Measurements from ENCODE around the gene SEL1L3.
"Not testable (repeated sequence)": the region's sequence is repeated elsewhere in the genome, so short reads cannot be mapped to it uniquely, and the experiment has no call there.

The SEL1L3 gene

GRCh38 chr4:25862411-25863346 lies at the start of gene SEL1L3:
Gene SEL1L3 (minus strand): TSS chr4:25862988. CDS start chr4:25862836, 152 bp downstream.
- in situ Hi-C loops (cut with HindIII; ENCODE audit: low sequenced_read_pairs): loop anchor here (5.0 to 10.0 kb wide), 2 partner anchors 60 to 62 kb away; no protein-coding TSS in a partner anchor

- in situ Hi-C loops (cut with HindIII; ENCODE audit: low sequenced_read_pairs): no loop called here
Observed at GRCh38 chr4:25911356-25911755, 48.6 kb upstream of the SEL1L3 start.

GRCh38 chr4:25908491-25908901 lies 45.7 kb upstream of the SEL1L3 start:
- in situ Hi-C loops (cut with HindIII; ENCODE audit: low sequenced_read_pairs): no loop called here

DNA sequence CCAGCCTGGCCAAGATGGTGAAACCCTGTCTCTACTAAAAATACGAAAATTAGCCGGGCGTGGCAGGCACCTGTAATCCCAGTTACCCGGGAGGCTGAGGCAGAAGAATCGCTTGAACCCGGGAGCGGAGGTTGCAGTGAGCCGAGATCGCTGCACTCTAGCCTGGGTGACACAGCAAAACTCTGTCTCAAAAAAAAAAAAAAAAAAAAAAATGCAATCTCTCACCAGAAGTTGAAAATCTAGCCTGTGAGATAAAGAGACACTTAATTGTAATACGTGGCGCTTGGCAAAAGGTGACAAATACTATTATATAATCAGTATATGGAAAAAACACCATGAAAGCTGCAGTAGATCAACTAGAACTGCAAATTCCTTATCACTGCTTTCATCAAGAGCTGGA lies 43.3 kb upstream of the SEL1L3 start:
- in situ Hi-C loops (cut with HindIII; ENCODE audit: low sequenced_read_pairs): not testable (repeated sequence)

- in situ Hi-C loops (cut with HindIII; ENCODE audit: low sequenced_read_pairs): no loop called here
Observed at GRCh38 chr4:25905371-25905770, 42.6 kb upstream of the SEL1L3 start.

- in situ Hi-C loops (cut with HindIII; ENCODE audit: low sequenced_read_pairs): no loop called here
Observed at GRCh38 chr4:25904748-25905082, 41.9 kb upstream of the SEL1L3 start.

DNA sequence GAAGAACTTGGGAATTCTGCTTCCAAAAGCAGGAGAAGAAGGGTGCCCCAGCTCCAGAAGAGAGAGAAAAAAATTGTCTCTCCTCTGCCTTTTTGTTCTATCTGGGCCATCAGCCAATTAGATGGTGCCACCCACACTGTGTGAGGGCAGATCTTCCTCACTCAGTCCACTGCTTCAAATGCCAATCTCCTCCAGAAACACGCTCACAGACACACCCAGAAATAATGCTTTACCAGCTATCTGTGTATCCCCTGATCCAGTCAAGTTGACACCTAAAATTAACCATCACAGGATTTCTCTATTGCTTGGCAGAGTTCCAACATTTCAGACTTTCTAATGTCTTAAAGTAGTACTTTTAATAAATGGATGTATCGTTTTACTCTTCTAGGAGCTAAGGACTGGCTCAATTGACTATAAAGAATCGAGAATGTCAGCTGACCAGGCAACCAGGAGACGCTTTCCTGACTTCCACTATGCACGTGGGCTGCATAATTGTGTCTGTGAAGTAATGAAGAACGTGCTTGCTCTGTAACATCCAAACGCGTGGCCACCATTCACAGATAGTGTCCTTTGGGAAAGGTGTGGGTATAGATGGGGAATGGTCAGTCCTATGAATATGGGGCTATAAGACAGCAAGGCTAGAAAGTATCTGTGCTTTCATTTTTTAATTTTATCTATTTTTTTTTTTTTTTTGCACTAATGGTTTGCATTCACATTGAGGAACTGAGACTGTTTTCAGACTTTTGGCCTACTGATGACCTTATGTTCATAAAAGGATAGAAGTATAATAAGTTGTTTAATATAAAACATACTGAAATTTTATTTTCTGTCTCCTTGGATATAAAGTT lies 41.3 kb upstream of the SEL1L3 start:
- in situ Hi-C loops (cut with HindIII; ENCODE audit: low sequenced_read_pairs): no loop called here

DNA sequence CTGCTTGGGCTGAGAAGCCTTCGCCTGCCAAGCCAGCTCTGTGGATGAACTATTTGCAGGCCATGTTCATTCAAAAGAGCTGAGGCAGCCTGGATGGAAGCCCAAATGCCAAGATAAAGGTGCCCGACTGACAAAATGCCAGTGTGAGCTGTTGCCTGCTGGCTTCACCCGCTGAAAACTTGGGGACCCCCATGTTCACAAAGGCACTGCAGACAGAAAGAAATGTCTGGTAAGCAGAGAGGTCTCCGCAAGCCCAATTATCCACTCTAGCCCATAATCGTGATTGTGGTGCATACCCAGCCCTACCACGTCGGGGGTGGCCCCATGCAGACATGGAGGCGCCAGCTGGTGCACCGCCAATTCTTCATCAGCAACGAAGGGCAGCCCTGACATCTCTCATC lies 38.2 kb upstream of the SEL1L3 start:
- in situ Hi-C loops (cut with HindIII; ENCODE audit: low sequenced_read_pairs): no loop called here

GRCh38 chr4:25900310-25900709 lies 37.5 kb upstream of the SEL1L3 start:
- in situ Hi-C loops (cut with HindIII; ENCODE audit: low sequenced_read_pairs): no loop called here

- in situ Hi-C loops (cut with HindIII; ENCODE audit: low sequenced_read_pairs): no loop called here
Observed at GRCh38 chr4:25896776-25897539, 34.2 kb upstream of the SEL1L3 start.

DNA sequence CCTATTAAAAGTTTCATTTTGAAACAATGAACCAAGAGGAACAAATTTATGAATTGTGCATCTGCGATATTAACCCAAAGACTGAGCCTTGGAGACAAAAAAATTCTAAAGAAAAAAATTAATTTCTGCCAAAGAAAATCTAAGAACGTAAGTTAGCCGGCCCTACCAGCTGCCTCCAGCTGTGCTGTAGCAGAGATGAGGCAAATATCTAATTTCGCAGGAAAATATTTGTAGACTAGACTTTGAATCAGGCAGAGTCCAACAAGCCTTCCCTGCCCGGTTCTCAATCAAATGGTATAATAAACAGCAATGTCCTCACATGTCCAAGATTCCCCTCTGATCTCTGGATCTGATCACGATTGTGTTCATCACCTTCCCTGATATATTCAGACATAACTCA lies 30.0 kb upstream of the SEL1L3 start:
- in situ Hi-C loops (cut with HindIII; ENCODE audit: low sequenced_read_pairs): no loop called here

DNA sequence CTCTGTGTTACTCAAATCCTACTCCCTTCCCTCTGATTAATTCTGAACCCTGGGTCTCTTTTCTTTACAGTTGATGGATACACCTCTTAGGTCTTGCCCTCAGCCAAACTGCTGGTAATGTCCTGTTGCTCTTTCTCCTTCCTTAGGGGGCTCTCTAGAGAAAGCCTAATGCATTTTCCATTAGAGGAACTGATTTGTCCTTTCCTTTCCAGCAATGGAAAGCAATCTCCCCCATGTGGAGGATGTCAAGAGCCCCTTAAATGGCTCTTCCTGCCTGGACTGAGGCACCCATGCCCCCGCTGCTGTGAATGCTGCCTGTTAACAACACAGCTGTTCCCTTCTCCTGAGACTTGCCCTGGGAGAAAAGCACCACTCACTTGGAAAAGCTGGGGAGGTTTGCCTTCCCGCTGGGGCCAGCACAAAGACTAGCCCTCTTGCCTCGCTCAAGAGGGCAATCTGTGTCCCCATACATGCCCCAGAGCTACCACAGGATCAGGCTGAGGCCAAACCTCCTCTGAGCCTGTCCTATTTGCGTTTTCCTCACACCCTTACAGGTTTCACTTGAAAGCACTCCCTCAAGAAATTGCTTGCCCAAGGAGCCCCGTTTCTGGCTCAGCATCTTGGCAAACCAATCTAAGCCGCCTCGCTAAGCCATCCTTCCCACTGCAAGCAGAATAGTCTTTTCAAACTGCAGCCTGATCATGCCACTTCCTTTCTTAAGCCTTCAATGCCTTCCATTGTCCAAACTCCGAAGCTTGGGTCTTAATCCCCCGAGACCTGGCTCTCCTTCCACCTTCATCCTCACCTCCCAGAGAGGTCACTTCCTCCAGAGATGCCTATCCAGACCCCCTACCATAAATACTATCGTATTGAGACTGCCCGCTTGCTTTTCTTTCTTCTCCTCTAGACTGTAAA lies 28.0 kb upstream of the SEL1L3 start:
- in situ Hi-C loops (cut with HindIII; ENCODE audit: low sequenced_read_pairs): no loop called here

- in situ Hi-C loops (cut with HindIII; ENCODE audit: low sequenced_read_pairs): no loop called here
Observed at GRCh38 chr4:25889589-25890503, 27.1 kb upstream of the SEL1L3 start.

DNA sequence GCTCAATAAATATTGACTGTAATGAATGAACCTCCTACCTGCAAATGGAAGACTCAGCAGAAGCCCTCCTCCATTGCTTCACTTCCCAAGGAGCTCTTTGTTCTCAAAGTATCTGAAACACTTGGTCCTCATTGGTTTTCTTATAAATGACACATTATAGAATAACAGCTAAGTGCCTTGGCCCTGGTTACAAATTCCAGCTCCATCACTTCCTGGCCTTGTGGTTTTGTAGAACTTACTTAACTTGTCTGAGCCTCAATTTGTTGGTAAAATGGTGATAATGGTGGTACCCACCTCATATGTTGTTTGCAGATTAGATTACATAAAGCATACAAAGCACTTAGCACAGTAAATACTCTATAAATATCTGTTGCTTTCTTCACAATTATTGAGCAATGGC lies 26.0 kb upstream of the SEL1L3 start:
- in situ Hi-C loops (cut with HindIII; ENCODE audit: low sequenced_read_pairs): no loop called here

DNA sequence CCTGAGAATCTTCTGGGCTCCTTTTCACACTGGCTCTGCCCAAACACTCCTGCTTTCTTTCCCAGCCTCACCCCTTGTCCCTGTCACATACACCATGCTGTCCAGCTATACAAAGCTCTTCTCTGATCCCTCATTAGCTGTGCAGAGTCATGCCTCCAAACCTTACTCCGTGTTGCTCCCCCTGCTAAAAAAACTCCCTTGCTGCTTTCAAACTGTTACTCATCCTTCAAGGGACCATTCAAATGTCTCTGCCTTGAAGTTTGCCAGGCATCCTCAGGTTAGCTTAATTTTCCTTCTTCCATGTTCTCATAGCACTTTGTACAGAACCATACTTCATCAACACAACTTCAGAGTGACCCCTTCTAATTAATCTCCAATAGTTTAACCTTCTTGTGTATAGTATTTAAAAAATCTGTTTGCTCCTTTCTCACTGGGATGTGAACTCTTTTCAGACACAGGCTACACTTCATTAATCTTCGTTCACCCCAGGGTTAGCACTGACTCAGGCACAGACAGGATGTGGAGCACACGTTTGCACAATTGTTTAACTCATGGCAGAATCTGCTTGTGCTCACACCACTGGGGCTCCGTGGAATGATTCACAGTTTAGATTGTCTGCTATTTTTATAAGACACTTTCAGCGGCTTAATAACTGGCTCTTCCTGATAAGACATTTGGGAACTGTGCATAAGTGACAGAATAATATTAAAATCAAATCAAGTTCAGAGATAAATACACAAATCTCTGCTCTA lies 21.4 kb upstream of the SEL1L3 start:
- in situ Hi-C loops (cut with HindIII; ENCODE audit: low sequenced_read_pairs): no loop called here

- in situ Hi-C loops (cut with HindIII; ENCODE audit: low sequenced_read_pairs): no loop called here
Observed at GRCh38 chr4:25883565-25883964, 20.8 kb upstream of the SEL1L3 start.

DNA sequence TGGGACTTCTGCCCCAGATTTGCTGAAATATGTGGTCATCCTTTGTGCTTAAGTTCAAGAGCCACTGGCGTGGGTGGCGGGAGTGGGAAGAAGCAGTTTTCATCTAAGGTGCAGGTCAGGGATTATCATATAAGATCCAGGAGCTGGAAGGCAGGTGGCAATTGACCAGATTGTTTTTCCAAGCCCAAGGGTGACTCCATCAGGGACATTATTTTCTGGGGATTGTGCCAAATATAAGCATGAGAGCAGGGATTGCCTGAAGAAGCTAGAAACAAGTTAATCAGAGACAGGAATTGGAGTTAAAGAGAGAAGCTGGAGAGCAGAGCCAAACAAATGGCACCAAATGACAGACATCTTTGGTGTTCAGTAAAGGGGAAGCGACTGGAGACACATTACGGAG lies 19.4 kb upstream of the SEL1L3 start:
- in situ Hi-C loops (cut with HindIII; ENCODE audit: low sequenced_read_pairs): no loop called here

DNA sequence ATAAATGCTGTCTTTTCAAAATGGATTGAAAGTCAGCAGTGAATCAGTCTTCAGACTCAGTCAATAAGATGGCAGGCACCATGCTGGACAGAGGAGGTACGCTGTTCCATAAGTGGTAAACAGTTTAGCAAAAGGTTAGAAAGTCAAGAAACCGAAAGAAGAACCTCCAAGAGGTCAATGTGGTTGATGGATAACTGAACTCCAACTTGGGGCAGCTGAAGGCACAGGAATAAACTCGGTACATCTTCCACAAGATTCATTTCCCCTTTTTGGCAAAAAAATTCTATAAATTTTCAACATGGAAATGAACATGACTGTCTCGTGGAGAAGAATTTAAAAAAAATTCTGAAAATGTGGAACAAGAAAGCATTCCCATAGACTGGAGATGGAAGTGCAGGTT lies 18.4 kb upstream of the SEL1L3 start:
- in situ Hi-C loops (cut with HindIII; ENCODE audit: low sequenced_read_pairs): no loop called here

Measured in endothelial cell of hepatic sinusoid (primary cell).